A673 (cell line): Measurements from ENCODE around the gene CNOT3. TPM values are rescaled to one million over a fixed set of nuclear protein-coding genes. Genes with fewer than 3 reads are reported as not detected.

Source experiments
- BruUV-seq: library from RNA; stranded (reverse); fragments of 400-500 nt; replicated peaks from 2 replicates; lab custom pipeline; 2021; lab: Mats Ljungman, UMichigan
- CTCF ChIA-PET: fragments of 300-600 bp; sonication (Branson Sonifier 250); formaldehyde crosslinking; loops from one replicate; lab custom pipeline; 2022; ENCODE audit warnings: antibody characterized with exemption; lab: Charles Lee
- POLR2A ChIA-PET: fragments of 300-600 bp; sonication (Branson Sonifier 250); formaldehyde crosslinking; loops from one replicate; lab custom pipeline; 2022; ENCODE audit warnings: antibody characterized with exemption; ENCODE audit not compliant: low non-redundant PET; lab: Charles Lee
- DNase-seq: peaks from one replicate; pipeline ENCODE4 v3.0.0-alpha.2; 2015; ENCODE audit warnings: low spot score
- H3K27ac ChIP-seq: fragments of 200-600 bp; sonication (generic); 2 replicates; pipeline ENCODE4 v1.5.1; 2016; ENCODE audit warnings: mixed run types, low read depth, mild to moderate bottlenecking, mixed read lengths, antibody characterized with exemption, low read length; ENCODE audit not compliant: poor library complexity, severe bottlenecking
- H3K27me3 ChIP-seq: fragments of 200-600 bp; sonication (generic); replicated peaks from 2 replicates; pipeline ENCODE4 v1.6.1; 2017; ENCODE audit warnings: mixed run types, low read depth, mild to moderate bottlenecking, mixed read lengths, antibody characterized with exemption, low read length; ENCODE audit not compliant: insufficient read depth, poor library complexity
- H3K36me3 ChIP-seq: fragments of 200-600 bp; sonication (generic); 2 replicates; pipeline ENCODE4 v1.6.1; 2016; ENCODE audit warnings: mixed run types, mild to moderate bottlenecking, mixed read lengths, antibody characterized with exemption, low read length; ENCODE audit not compliant: insufficient read depth, poor library complexity, severe bottlenecking
- H3K4me1 ChIP-seq: fragments of 200-600 bp; sonication (generic); 2 replicates; pipeline ENCODE4 v1.6.1; 2017; ENCODE audit warnings: mixed run types, mild to moderate bottlenecking, mixed read lengths, antibody characterized with exemption, low read length; ENCODE audit not compliant: insufficient read depth, poor library complexity, severe bottlenecking
- H3K4me3 ChIP-seq: fragments of 200-600 bp; sonication (generic); 2 replicates; pipeline ENCODE4 v1.5.1; 2016; ENCODE audit warnings: low read depth, mixed run types, mild to moderate bottlenecking, mixed read lengths, low read length; ENCODE audit not compliant: poor library complexity, severe bottlenecking
- H3K9me3 ChIP-seq: fragments of 200-600 bp; sonication (generic); 2 replicates; pipeline ENCODE4 v1.6.1; 2016; ENCODE audit warnings: mixed run types, low read depth, mild to moderate bottlenecking, mixed read lengths, antibody characterized with exemption, low read length; ENCODE audit not compliant: poor library complexity, severe bottlenecking
- EZH2 ChIP-seq: fragments of 200-600 bp; sonication (generic); IDR thresholded peaks from 2 replicates; pipeline ENCODE4 v1.6.1; 2017; ENCODE audit warnings: borderline replicate concordance, low read depth, mild to moderate bottlenecking, mixed read lengths, antibody characterized with exemption, low read length; ENCODE audit not compliant: poor library complexity, severe bottlenecking
- intact Hi-C: fragments of 100-400 bp; cut with micrococcal nuclease; formaldehyde crosslinking; loops from one replicate; pipeline ENCODE4 v1.10.0; 2022; ENCODE audit not compliant: unreplicated experiment
- total RNA-seq: library from RNA; stranded (reverse); gene quantifications from 2 replicates; pipeline ENCODE4 v1.2.3, GENCODE V29; 2021
- TF ChIP-seq, protein P1 (sequence below): fragments of 300-800, 200-600 bp; sonication (generic); conservative IDR thresholded peaks from 2 replicates; pipeline ENCODE4 v1.5.1; 2017; ENCODE audit warnings: low read depth, mild to moderate bottlenecking, antibody characterized with exemption, low read length, moderate library complexity, mixed read lengths

CNOT3 gene
- total RNA-seq, 1 experiment from 2014 or later, result 102 TPM

DNA sequence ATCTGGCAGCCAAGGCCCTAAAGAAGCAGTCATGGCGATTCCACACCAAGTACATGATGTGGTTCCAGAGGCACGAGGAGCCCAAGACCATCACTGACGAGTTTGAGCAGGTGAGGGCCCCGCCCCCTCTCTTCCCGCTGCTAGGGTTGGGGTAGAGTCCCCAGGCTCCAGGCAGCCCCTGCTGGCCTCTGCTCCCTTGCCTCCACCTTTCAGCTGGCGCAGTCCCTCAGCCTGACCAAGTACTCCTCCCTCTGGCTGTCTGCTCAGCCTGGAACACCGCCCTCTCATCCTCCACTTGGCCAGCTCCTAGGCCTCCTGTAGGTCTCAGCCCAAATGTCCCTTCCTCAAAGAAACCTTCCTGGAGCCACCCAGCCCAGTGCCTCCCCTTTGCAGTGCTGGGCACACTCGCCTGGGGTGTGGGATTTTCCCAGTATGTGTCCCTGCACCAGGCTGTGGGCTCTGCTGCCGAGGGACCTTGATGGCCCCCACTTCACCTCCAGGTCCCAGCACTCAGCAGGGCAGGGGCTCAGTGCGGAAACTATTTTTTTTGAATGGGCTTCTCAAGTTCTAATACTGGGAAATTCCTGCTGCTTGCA is 16.3 kb downstream of the CNOT3 start:
- H3K4me3 ChIP-seq, result no peak overlapping the region
- BruUV-seq, result no TSS peak
- CTCF ChIA-PET, result no interaction called here
- no peak overlapping the region for H3K27ac ChIP-seq
- intact Hi-C loops, result no loop called here
- no peaks in the 10 kb centered on the region for H3K27me3 ChIP-seq
- H3K9me3 ChIP-seq, result no peaks in the 10 kb centered on the region
- POLR2A ChIA-PET, result no interaction called here
- peaks cover 5% of the 10 kb centered on the region for H3K4me1 ChIP-seq
- H3K36me3 ChIP-seq, result peaks cover 86% of the 10 kb centered on the region
- TF ChIP-seq, protein P1, sequence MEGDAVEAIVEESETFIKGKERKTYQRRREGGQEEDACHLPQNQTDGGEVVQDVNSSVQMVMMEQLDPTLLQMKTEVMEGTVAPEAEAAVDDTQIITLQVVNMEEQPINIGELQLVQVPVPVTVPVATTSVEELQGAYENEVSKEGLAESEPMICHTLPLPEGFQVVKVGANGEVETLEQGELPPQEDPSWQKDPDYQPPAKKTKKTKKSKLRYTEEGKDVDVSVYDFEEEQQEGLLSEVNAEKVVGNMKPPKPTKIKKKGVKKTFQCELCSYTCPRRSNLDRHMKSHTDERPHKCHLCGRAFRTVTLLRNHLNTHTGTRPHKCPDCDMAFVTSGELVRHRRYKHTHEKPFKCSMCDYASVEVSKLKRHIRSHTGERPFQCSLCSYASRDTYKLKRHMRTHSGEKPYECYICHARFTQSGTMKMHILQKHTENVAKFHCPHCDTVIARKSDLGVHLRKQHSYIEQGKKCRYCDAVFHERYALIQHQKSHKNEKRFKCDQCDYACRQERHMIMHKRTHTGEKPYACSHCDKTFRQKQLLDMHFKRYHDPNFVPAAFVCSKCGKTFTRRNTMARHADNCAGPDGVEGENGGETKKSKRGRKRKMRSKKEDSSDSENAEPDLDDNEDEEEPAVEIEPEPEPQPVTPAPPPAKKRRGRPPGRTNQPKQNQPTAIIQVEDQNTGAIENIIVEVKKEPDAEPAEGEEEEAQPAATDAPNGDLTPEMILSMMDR, result no peak
- TF ChIP-seq EZH2, result no peak
- no peak for DNase-seq

DNA sequence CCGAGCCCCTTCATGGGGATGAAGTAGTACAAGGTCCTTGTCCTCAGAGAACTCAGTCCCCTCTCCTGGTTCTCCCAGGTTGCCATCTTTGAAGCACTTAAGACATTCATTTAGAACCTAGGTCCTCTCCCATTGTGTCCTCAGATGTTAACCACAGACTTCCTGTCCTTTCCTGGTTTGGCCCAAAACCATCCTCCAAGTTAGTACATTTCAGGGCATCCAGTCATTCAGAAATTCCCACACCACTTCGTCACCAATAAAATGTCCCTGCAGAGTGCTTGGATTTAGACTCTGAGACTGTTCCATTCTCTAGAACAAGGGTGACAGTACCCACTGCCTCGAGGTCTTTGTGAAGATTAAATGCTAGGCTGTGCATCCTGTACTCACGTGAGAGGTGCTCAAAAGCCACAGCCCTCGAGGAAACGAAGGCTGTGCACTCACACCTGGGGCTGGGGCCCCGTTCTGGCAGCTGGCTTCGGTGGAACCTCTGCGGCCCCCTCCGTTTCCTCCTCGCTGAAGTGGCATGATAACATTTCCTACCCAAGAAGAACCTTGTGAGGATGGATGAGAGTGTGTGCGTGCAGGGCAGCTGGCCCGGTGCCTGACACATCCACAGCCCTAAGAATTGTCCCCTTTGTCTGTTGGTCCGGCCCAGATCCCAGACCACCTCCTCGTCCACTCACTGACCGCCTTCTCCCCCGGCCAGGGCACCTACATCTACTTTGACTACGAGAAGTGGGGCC is 17.2 kb downstream of the CNOT3 start:
- DNase-seq, result no peak

DNA sequence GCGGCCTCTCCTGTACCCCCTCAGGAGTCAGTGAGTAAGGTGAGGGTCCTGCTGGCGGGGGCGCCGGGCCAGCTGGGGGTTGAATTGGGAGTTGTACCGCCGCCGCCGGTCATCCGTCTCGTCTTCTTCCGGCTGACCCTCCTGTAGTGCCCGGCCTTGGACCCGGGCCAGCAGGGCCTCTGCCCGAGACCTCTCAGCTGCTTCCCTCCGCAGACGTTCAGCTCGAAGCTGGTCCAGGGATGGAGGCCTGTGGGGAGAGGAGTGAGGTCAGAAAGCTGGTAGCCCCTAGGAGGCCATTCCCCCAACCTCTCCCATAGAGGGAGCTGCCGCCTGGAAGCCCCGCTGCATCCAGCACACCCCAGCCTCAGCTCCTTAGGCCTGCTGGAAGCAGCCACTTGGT is 18.1 kb downstream of the CNOT3 start:
- no peak for DNase-seq
- Histone ChIP-seq H3K4me1 (peaks cover 6% of the 10 kb centered on the region), H3K27me3 (no peaks in the 10 kb centered on the region), H3K9me3 (no peaks in the 10 kb centered on the region), H3K27ac (no peak overlapping the region), H3K4me3 (no peak overlapping the region), H3K36me3 (peaks cover 69% of the 10 kb centered on the region)
- ChIA-PET POLR2A (no interaction called here), CTCF (no interaction called here)
- intact Hi-C loops, result no loop called here
- BruUV-seq, result no TSS peak
- no peak for TF ChIP-seq EZH2
- TF ChIP-seq, protein P1, result no peak

More for the DNA sequence above, 17.2 kb downstream of the CNOT3 start:
- H3K9me3 ChIP-seq, result no peaks in the 10 kb centered on the region
- CTCF ChIA-PET, result no interaction called here
- intact Hi-C loops, result no loop called here
- no TSS peak for BruUV-seq
- no peak overlapping the region for H3K4me3 ChIP-seq
- peak overlapping the region; percentile 28 for H3K27ac ChIP-seq
- no peaks in the 10 kb centered on the region for H3K27me3 ChIP-seq
- H3K4me1 ChIP-seq, result peaks cover 6% of the 10 kb centered on the region
- TF ChIP-seq EZH2, result no peak
- TF ChIP-seq, protein P1, result no peak
- POLR2A ChIA-PET, result no interaction called here
- peaks cover 76% of the 10 kb centered on the region for H3K36me3 ChIP-seq
